GM21825 (cell line): ENCODE results near the gene NME3.
"Not testable (repeated sequence)": the region's sequence is repeated elsewhere in the genome, so short reads cannot be mapped to it uniquely, and the experiment has no call there.

Source experiments
- ATAC-seq: cut with Tn5 transposase; IDR thresholded peaks from one replicate; pipeline ENCODE4 v1.9.1; 2021; ENCODE audit warnings: mild to moderate bottlenecking, moderate library complexity; ENCODE audit not compliant: unreplicated experiment

NME3 gene

GRCh38 chr16:1754204-1754603, 17.1 kb downstream of the NME3 start:
- ATAC-seq = no peak

GRCh38 chr16:1752853-1753252, 18.5 kb downstream of the NME3 start:
- ATAC-seq = no peak

- no peak for ATAC-seq
These were observed 19.4 kb downstream of the NME3 start for GRCh38 chr16:1751946-1752345.

GRCh38 chr16:1749152-1750117, 21.9 kb downstream of the NME3 start:
- ATAC-seq = no peak

GRCh38 chr16:1747934-1748333, 23.4 kb downstream of the NME3 start:
- ATAC-seq = no peak

GRCh38 chr16:1746693-1747195, 24.6 kb downstream of the NME3 start:
- ATAC-seq = no peak

- no peak for ATAC-seq
These were observed 25.2 kb downstream of the NME3 start for GRCh38 chr16:1745900-1746692.

GRCh38 chr16:1745181-1745899, 26.0 kb downstream of the NME3 start:
- ATAC-seq = no peak

GRCh38 chr16:1744338-1744840, 27.0 kb downstream of the NME3 start:
- ATAC-seq = no peak

GRCh38 chr16:1743376-1744337, 27.7 kb downstream of the NME3 start:
- no peak for ATAC-seq

GRCh38 chr16:1741553-1742165, 29.7 kb downstream of the NME3 start:
- no peak for ATAC-seq

- no peak for ATAC-seq
These were observed 30.4 kb downstream of the NME3 start for GRCh38 chr16:1740781-1741490.

- no peak for ATAC-seq
These were observed 31.1 kb downstream of the NME3 start for GRCh38 chr16:1740234-1740633.

GRCh38 chr16:1734816-1735215, 36.5 kb downstream of the NME3 start:
- ATAC-seq = no peak

GRCh38 chr16:1734123-1734522, 37.2 kb downstream of the NME3 start:
- no peak for ATAC-seq

GRCh38 chr16:1732551-1732987, 38.8 kb downstream of the NME3 start:
- not testable (repeated sequence) for ATAC-seq

- no peak for ATAC-seq
These were observed 39.3 kb downstream of the NME3 start for GRCh38 chr16:1732071-1732470.

- ATAC-seq = no peak
These were observed 39.7 kb downstream of the NME3 start for GRCh38 chr16:1731603-1732002.

GRCh38 chr16:1731073-1731472, 40.3 kb downstream of the NME3 start:
- ATAC-seq = no peak
